Astrocyte of the spinal cord (primary cell): ENCODE results near the gene MSTO1.
A peak's percentile ranks its signal among the peaks of the same experiment; 100 is the strongest.
"Not testable (repeated sequence)": the region's sequence is repeated elsewhere in the genome, so short reads cannot be mapped to it uniquely, and the experiment has no call there.

Experiments used
- DNase-seq: peaks from one replicate; pipeline ENCODE4 v3.0.0; 2011; ENCODE audit warnings: low read depth, low spot score
- H3K4me3 ChIP-seq: 2 replicates; pipeline ENCODE4 v1.5.1; 2011; ENCODE audit warnings: low read depth, mild to moderate bottlenecking, low read length, moderate library complexity
- CTCF ChIP-seq: IDR thresholded peaks from 2 replicates; pipeline ENCODE4 v1.5.1; 2012; ENCODE audit warnings: low read depth, mild to moderate bottlenecking, low read length, inconsistent platforms
- in situ Hi-C: cut with HindIII; loops from 2 replicates; pipeline ENCODE4 v1.10.0; 2017; ENCODE audit warnings: low sequenced_read_pairs

The MSTO1 gene

GRCh38 chr1:155574077-155574476 lies 35.9 kb upstream of the MSTO1 start:
- DNase-seq, result no peak
- no peak for TF ChIP-seq CTCF
- in situ Hi-C loops, result no loop called here
- no peak overlapping the region for H3K4me3 ChIP-seq

- H3K4me3 ChIP-seq, DNase-seq, in situ Hi-C loops: not testable (repeated sequence)
Measured at GRCh38 chr1:155575608-155576007, 34.4 kb upstream of the MSTO1 start.

DNA sequence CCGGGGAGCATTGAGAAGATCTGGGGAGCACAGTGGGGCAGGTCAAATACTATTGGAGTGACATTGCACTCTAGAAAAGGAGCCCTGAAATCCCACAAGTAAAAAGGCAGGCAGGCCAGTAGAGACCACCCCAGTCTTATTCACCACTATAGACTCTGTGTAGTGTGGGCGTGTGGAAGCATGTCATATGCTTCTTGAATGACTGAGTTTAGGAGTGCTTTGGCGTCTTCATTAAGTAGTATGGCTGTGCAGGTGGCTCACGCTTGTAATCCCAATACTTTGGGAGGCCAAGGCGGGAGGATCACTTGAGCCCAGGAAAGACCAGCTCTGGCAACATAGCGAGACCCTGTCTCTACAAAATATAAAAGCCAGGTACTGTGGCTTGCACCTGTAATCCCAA lies 26.2 kb upstream of the MSTO1 start:
- H3K4me3 ChIP-seq, in situ Hi-C loops, DNase-seq: not testable (repeated sequence)

DNA sequence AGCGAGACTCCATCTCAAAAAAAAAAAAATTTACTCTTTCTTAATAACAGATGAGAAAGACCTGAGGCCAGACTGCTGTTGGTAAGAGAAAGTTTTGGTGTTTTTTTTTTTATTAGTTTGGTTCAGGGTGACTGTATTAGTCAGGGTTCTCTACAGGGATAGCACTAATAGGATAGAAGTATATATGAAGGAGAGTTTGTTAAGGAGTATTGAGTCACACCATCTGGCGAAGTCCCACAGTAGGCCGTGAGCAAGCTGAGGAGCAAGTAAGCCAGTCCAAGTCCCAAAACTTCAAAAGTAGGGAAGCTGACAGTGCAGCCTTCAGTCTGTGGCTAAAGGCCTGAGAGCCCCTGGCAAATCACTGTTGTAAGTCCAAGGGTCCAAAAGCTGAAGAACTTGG lies 20.7 kb upstream of the MSTO1 start:
- in situ Hi-C loops, H3K4me3 ChIP-seq, DNase-seq: not testable (repeated sequence)

DNA sequence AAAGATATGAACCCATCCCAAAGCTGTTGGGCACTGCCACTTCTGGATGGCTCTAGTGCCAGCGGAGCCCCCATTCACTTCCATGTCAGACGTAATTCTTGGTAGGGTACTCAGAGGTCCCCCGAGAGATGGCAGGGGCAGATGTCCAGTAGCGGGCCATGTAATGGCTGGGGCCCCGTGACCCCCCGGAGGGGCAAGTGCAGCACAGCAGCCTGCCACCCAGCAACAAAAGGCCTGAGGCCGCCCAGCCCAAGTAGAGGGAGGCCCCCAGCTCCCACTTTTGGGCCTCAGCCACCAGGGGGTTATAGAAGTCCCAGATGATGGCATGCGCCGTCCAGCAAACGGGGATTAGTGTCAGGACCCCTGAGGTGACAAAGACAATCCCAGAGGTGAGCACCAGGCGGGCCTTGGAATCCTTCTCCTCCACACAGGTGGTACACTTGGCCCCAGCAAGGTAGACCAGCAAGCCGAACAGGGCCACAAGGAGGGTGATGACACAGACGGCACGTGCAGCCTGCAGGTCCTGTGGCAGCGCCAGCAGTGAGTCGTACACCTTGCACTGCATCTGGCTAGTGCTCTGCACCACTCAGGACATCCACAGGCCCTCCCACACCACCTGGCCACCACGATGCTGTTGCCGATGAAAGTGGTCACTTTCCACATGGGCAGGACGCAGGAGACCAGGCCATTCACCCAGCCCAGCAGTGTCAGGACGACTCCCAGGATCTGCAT lies 19.3 kb upstream of the MSTO1 start:
- H3K4me3 ChIP-seq, DNase-seq, in situ Hi-C loops: not testable (repeated sequence)

DNA sequence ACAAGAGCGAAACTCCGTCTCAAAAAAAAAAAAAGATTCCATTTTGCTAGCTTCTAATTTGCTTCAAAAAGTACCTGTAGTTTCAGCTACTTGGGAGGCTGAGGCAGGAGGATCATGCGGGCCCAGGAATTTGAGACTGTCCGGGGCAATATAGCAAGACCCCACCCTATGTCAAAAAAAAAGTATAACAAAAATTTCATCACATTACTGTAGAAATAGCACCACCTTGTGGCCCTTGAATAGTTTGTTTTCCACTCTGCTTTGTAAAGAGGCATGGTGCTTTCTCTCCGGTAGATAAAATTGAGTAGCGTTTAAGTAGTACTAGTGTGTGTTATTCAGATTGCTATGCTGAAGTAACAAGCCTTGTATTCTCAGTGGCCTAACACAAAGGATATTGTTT lies 18.2 kb upstream of the MSTO1 start:
- DNase-seq, result peak; percentile 65
- no peak overlapping the region for H3K4me3 ChIP-seq
- in situ Hi-C loops, result no loop called here
- TF ChIP-seq CTCF, result peak; percentile 47

- H3K4me3 ChIP-seq, DNase-seq, in situ Hi-C loops: not testable (repeated sequence)
Measured at GRCh38 chr1:155595877-155596474, 14.0 kb upstream of the MSTO1 start.

GRCh38 chr1:155596864-155597263 lies 13.2 kb upstream of the MSTO1 start:
- in situ Hi-C loops, result no loop called here
- H3K4me3 ChIP-seq, result no peak overlapping the region
- TF ChIP-seq CTCF, result no peak
- DNase-seq, result no peak

DNA sequence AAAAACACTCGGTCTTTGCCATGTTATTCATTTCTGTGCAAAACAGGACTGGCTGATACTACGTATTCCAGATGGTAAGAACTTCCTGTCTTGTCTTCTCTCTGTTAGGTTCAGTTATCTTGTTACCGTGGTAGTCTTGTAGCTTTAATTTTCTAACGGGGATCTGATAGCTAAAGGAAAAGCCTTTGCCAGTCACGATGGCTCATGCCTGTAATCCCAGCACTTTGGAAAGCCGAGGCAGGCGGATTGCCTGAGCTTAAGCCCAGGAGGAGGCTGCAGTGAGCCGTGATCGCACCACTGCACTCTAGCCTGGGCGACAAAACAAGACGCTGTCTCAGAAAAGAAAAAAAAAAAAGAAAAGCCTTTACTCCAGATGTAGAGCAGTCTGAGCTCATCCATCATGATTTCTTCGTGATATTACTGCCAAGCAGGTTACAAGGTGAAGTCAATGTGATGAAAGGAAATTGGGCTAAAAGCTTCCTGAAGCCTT lies 11.1 kb upstream of the MSTO1 start:
- TF ChIP-seq CTCF, result no peak
- DNase-seq, result peak; percentile 23
- in situ Hi-C loops, result no loop called here

GRCh38 chr1:155599828-155600572 lies 10.0 kb upstream of the MSTO1 start:
- H3K4me3 ChIP-seq, DNase-seq, in situ Hi-C loops: not testable (repeated sequence)

More for the DNA sequence above, 11.1 kb upstream of the MSTO1 start:
- H3K4me3 ChIP-seq, result no peak overlapping the region
